H1 (cell line): ENCODE results near the gene NKD2. TPM values are rescaled to one million over a fixed set of nuclear protein-coding genes. Genes with fewer than 3 reads are reported as not detected.
"Not testable (repeated sequence)": the region's sequence is repeated elsewhere in the genome, so short reads cannot be mapped to it uniquely, and the experiment has no call there.

Experiments
- CTCF ChIA-PET: fragments of 300-600 bp; sonication (Branson Sonifier 250); formaldehyde crosslinking; loops from one replicate; lab custom pipeline; 2021; ENCODE audit not compliant: partially characterized antibody; lab: Charles Lee
- POLR2A ChIA-PET: fragments of 300-600 bp; sonication (Branson Sonifier 250); formaldehyde crosslinking; loops from one replicate; lab custom pipeline; 2021; ENCODE audit warnings: inconsistent platforms; ENCODE audit not compliant: partially characterized antibody; lab: Charles Lee
- DNase-seq, 2 experiments: peaks; one replicate each; pipeline versions ENCODE4 v3.0.0 to v3.0.0-alpha.2; 2010 to 2022; ENCODE audit warnings: low spot score in 2 of 2, low read depth in 1 of 2, mixed read lengths in 1 of 2
- FAIRE-seq: peaks from 2 replicates; lab custom pipeline; 2011; peaks lifted over from hg19 to GRCh38; lab: Jason Lieb, UNC
- H2AFZ ChIP-seq: 2 replicates; pipeline ENCODE4 v1.8.1; 2012; ENCODE audit warnings: low read length, inconsistent platforms
- H2AK5ac ChIP-seq: 2 replicates; pipeline ENCODE4 v1.6.1; 2013; ENCODE audit warnings: low read depth, low read length
- H2BK120ac ChIP-seq: replicated peaks from 2 replicates; pipeline ENCODE3; 2013; ENCODE audit warnings: low read depth, low read length, inconsistent platforms
- H2BK12ac ChIP-seq: 2 replicates; pipeline ENCODE4 v1.6.1; 2013; ENCODE audit warnings: low read depth, low read length
- H2BK15ac ChIP-seq: 2 replicates; pipeline ENCODE4 v1.6.1; 2013; ENCODE audit warnings: low read length
- H2BK20ac ChIP-seq: 2 replicates; pipeline ENCODE4 v1.6.1; 2013; ENCODE audit warnings: low read length
- H2BK5ac ChIP-seq: 2 replicates; pipeline ENCODE4 v1.6.1; 2013; ENCODE audit warnings: low read depth, low read length
- H3K14ac ChIP-seq: 2 replicates; pipeline ENCODE4 v1.6.1; 2013; ENCODE audit warnings: inconsistent platforms; ENCODE audit not compliant: insufficient read length
- H3K18ac ChIP-seq: 2 replicates; pipeline ENCODE4 v1.6.1; 2013; ENCODE audit warnings: low read length; ENCODE audit errors: extremely low read depth
- H3K23ac ChIP-seq: 2 replicates; pipeline ENCODE4 v1.6.1; 2013; ENCODE audit warnings: inconsistent platforms; ENCODE audit not compliant: insufficient read length
- H3K23me2 ChIP-seq: 2 replicates; pipeline ENCODE4 v1.6.1; 2013; ENCODE audit warnings: low read depth, low read length
- H3K27ac ChIP-seq: 2 replicates; pipeline ENCODE4 v1.6.1; 2011; ENCODE audit warnings: low read depth, low read length, inconsistent platforms
- H3K27me3 ChIP-seq, 4 experiments: replicated peaks in 1 of 4; 1 replicate in 1 of 4; 2 replicates in 3 of 4; pipeline versions ENCODE4 v1.6.1 to v1.8.1; 2011 to 2013; ENCODE audit warnings: low read length in 3 of 4, mild to moderate bottlenecking in 3 of 4, inconsistent platforms in 2 of 4, mixed read lengths in 2 of 4, moderate library complexity in 1 of 4; ENCODE audit not compliant: control insufficient read depth in 3 of 4, insufficient read depth in 3 of 4; ENCODE audit errors: extremely low read depth in 1 of 4
- H3K36me3 ChIP-seq, 4 experiments: 2 replicates each; pipeline versions ENCODE4 v1.6.1 to v1.8.1; 2011 to 2013; ENCODE audit warnings: mild to moderate bottlenecking in 4 of 4, low read length in 3 of 4, moderate library complexity in 2 of 4, control low read depth in 1 of 4, inconsistent platforms in 1 of 4; ENCODE audit not compliant: insufficient read depth in 4 of 4, control insufficient read depth in 2 of 4
- H3K4ac ChIP-seq: replicated peaks from 2 replicates; pipeline ENCODE3; 2013; ENCODE audit warnings: low read length, low read depth, mixed read lengths, inconsistent platforms; ENCODE audit not compliant: insufficient read length
- H3K4me1 ChIP-seq, 4 experiments: replicated peaks in 1 of 4; 1 replicate in 1 of 4; 2 replicates in 3 of 4; pipeline versions ENCODE4 v1.6.1 to v1.8.1; 2011 to 2013; ENCODE audit warnings: low read length in 3 of 4, inconsistent platforms in 2 of 4, mixed read lengths in 1 of 4; ENCODE audit not compliant: insufficient read depth in 4 of 4, control insufficient read depth in 3 of 4
- H3K4me2 ChIP-seq, 2 experiments: 2 replicates each; pipeline versions ENCODE4 v1.6.1 to v1.8.1; 2011 to 2013; ENCODE audit warnings: low read depth in 2 of 2, low read length in 2 of 2, control low read depth in 1 of 2, inconsistent platforms in 1 of 2, mild to moderate bottlenecking in 1 of 2; ENCODE audit not compliant: insufficient read depth in 1 of 2
- H3K4me3 ChIP-seq, 4 experiments: fragments of 200-600, 300-600 bp in 1 of 4; sonication (generic), shearing (Covaris generic), sonication (Bioruptor Twin) in 1 of 4; 2 replicates each; pipeline versions ENCODE4 v1.5.1 to v1.8.1; 2011 to 2016; ENCODE audit warnings: low read length in 4 of 4, low read depth in 3 of 4, control low read depth in 2 of 4, inconsistent platforms in 2 of 4, mild to moderate bottlenecking in 2 of 4, mixed read lengths in 1 of 4, moderate library complexity in 1 of 4; ENCODE audit not compliant: insufficient read depth in 2 of 4; ENCODE audit errors: extremely low read depth in 1 of 4
- H3K56ac ChIP-seq: replicated peaks from 2 replicates; pipeline ENCODE3; 2013; ENCODE audit warnings: low read depth, mild to moderate bottlenecking, mixed read lengths, low read length, inconsistent platforms; ENCODE audit not compliant: insufficient read length
- H3K79me1 ChIP-seq: 2 replicates; pipeline ENCODE4 v1.6.1; 2013; ENCODE audit warnings: low read depth, low read length, control low read depth
- H3K79me2 ChIP-seq, 2 experiments: 2 replicates each; pipeline versions ENCODE4 v1.6.1 to v1.8.1; 2012 to 2013; ENCODE audit warnings: low read length in 2 of 2, mild to moderate bottlenecking in 2 of 2, inconsistent platforms in 1 of 2; ENCODE audit not compliant: insufficient read depth in 2 of 2, control insufficient read depth in 1 of 2
- H3K9ac ChIP-seq, 4 experiments: replicated peaks in 1 of 4; 1 replicate in 1 of 4; 2 replicates in 3 of 4; pipeline versions ENCODE4 v1.6.1 to v1.8.1; 2011 to 2013; ENCODE audit warnings: low read depth in 3 of 4, low read length in 3 of 4, control low read depth in 2 of 4, mild to moderate bottlenecking in 2 of 4, moderate library complexity in 2 of 4, inconsistent platforms in 1 of 4; ENCODE audit errors: extremely low read depth in 1 of 4
- H3K9me3 ChIP-seq, 2 experiments: 2 replicates each; pipeline versions ENCODE4 v1.6.1 to v1.8.1; 2012 to 2013; ENCODE audit warnings: mild to moderate bottlenecking in 2 of 2, moderate library complexity in 2 of 2, control low read depth in 1 of 2, inconsistent platforms in 1 of 2, low read depth in 1 of 2, low read length in 1 of 2, mixed read lengths in 1 of 2; ENCODE audit not compliant: insufficient read depth in 2 of 2
- H4K20me1 ChIP-seq, 2 experiments: replicated peaks in 1 of 2; 2 replicates each; pipeline versions ENCODE3 to v1.8.1; 2011 to 2013; ENCODE audit warnings: inconsistent platforms in 2 of 2, low read length in 2 of 2, mild to moderate bottlenecking in 1 of 2; ENCODE audit not compliant: insufficient read depth in 2 of 2, control insufficient read depth in 1 of 2
- H4K5ac ChIP-seq: 2 replicates; pipeline ENCODE4 v1.6.1; 2013; ENCODE audit warnings: low read length, low read depth, mixed read lengths, inconsistent platforms; ENCODE audit not compliant: insufficient read length
- H4K8ac ChIP-seq: 2 replicates; pipeline ENCODE4 v1.8.0; 2013; ENCODE audit warnings: mild to moderate bottlenecking, moderate library complexity, low read length, inconsistent platforms; ENCODE audit not compliant: insufficient read depth; ENCODE audit errors: extremely low read depth
- H4K91ac ChIP-seq: replicated peaks from 2 replicates; pipeline ENCODE3; 2013; ENCODE audit warnings: low read length, mixed read lengths, inconsistent platforms; ENCODE audit not compliant: insufficient read length
- WGBS, 2 experiments: shearing (Covaris generic) in 1 of 2; methylation state at CpG; one replicate each; pipeline versions ENCODE4 v1.1.6 to v1.1.7; 2013 to 2015; ENCODE audit warnings: low lambda C conversion rate in 2 of 2, mixed read lengths in 2 of 2, inconsistent platforms in 1 of 2, low coverage in 1 of 2, missing lambda C conversion rate in 1 of 2; ENCODE audit not compliant: insufficient replicate concordance in 2 of 2, insufficient coverage in 1 of 2, insufficient read length in 1 of 2; ENCODE audit errors: extremely low coverage in 1 of 2, missing lambda C conversion rate in 1 of 2; 5-methylcytosine and 5-hydroxymethylcytosine counted together
- polyA plus RNA-seq, 7 experiments: library from polyadenylated mRNA; depleted of rRNA in 3 of 7; stranded (reverse) in 5 of 7; unstranded in 2 of 7; fragments of >200 nt in 5 of 7; fragments of 200-250 nt in 2 of 7; gene quantifications; 1 replicate in 5 of 7; 2 replicates in 1 of 7; 4 replicates in 1 of 7; pipeline versions ENCODE4 v1.2.1 to v1.2.3, GENCODE V29; 2011 to 2013; ENCODE audit warnings: missing spikeins in 2 of 7, mixed read lengths in 2 of 7
- total RNA-seq: library from RNA; stranded (reverse); fragmentation: NEBNext Ultra II Directional; extraction: Animal tissue kit (Norgen Biotek cat#: 25700); gene quantifications from 2 replicates; pipeline ENCODE4 v1.2.1, GENCODE V29; 2021

Gene NKD2
- total and polyA plus RNA-seq, 2 of the 8 experiments (the other 6 are each of a cell fraction or from before 2014, with no cell fraction given), result 5.5 to 7.9 TPM

DNA sequence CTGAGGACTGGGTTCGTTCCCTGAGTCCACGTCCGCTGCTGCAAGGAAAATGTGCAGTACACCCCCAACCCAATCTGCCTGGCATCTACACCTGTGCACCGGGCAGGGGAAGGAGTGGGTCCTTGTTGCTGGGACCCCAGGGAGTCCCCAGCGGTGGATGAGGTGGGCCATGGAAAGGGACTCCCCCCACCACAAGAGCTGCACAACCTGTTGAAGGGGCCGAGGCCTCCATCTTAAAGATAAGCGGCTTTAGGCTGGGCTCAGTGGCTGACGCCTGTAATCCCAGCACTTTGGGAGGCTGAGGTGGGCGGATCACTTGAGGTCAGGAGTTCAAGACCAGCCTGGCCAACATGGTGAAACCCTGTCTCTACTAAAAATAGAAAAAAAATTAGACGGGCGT, 7.8 kb upstream of the NKD2 start:
- not testable (repeated sequence) for H3K23ac ChIP-seq, H3K56ac ChIP-seq, H3K27ac ChIP-seq

More for the DNA sequence above, 7.8 kb upstream of the NKD2 start:
- H2BK120ac ChIP-seq, POLR2A ChIA-PET, H2BK5ac ChIP-seq, H3K9me3 ChIP-seq, H4K91ac ChIP-seq, H3K4ac ChIP-seq, H3K79me1 ChIP-seq, H2AFZ ChIP-seq, H3K79me2 ChIP-seq, H3K4me2 ChIP-seq, H4K20me1 ChIP-seq, H2BK20ac ChIP-seq, H4K8ac ChIP-seq, FAIRE-seq, H2AK5ac ChIP-seq, H2BK15ac ChIP-seq, H3K14ac ChIP-seq, H3K9ac ChIP-seq, H3K23me2 ChIP-seq, H2BK12ac ChIP-seq, H3K36me3 ChIP-seq, H3K4me3 ChIP-seq, DNase-seq, H3K18ac ChIP-seq, H4K5ac ChIP-seq, H3K4me1 ChIP-seq: not testable (repeated sequence)
- peaks cover 9 to 31% (median 27%) of the 10 kb centered on the region in 4 experiments for H3K27me3 ChIP-seq
- WGBS, 2 experiments, result 94% methylated on average over 11 of the region's 11 CpGs; no CpG with 5 or more reads in 1 of the 2 experiments
- CTCF ChIA-PET, result interaction anchor here (0.7 to 2.2 kb wide), 5 partner anchors 9 to 166 kb away, joined by 3 to 8 read pairs (median 4); no protein-coding TSS in a partner anchor
